A549 (cell line): Measurements from ENCODE around the gene TFCP2L1. TPM values are rescaled to one million over a fixed set of nuclear protein-coding genes. Genes with fewer than 3 reads are reported as not detected.

Experiments
- ATAC-seq, 2 experiments: fragments of 200-7000 bp in 1 of 2; fragments of >200 bp in 1 of 2; cut with Nextera tagmentation in 1 of 2; cut with Tn5 transposase in 1 of 2; 3 replicates each; pipeline versions ENCODE4 v1.8.0 to v1.9.1; 2018 to 2020; ENCODE audit warnings: mild to moderate bottlenecking in 1 of 2, moderate library complexity in 1 of 2
- CTCF ChIA-PET: fragments of 300-600 bp; sonication (Branson Sonifier 250); formaldehyde crosslinking; extraction: SDS; loops from one replicate; lab custom pipeline; 2021; ENCODE audit warnings: antibody characterized with exemption, inconsistent platforms; lab: Yijun Ruan, JAX
- POLR2A ChIA-PET: fragments of 350-600 bp; formaldehyde crosslinking; extraction: SDS; loops from one replicate; lab custom pipeline; 2021; ENCODE audit warnings: antibody characterized with exemption, inconsistent platforms; lab: Yijun Ruan, JAX
- DNase-seq, 2 experiments: peaks; one replicate each; pipeline versions ENCODE4 v3.0.0 to v3.0.0-alpha.2; 2011 to 2016; ENCODE audit warnings: low read depth in 1 of 2, low spot score in 1 of 2
- FAIRE-seq: peaks from 2 replicates; lab custom pipeline; 2011; peaks lifted over from hg19 to GRCh38; lab: Jason Lieb, UNC
- H3K27ac ChIP-seq, 2 experiments: fragments of >200 bp; sonication (Bioruptor Twin); formaldehyde crosslinking; 3 replicates each; pipeline ENCODE4 v1.5.1; 2016 to 2017
- H3K4me1 ChIP-seq: fragments of >200 bp; sonication (Bioruptor Twin); formaldehyde crosslinking; 3 replicates; pipeline ENCODE4 v1.6.1; 2016
- H3K4me2 ChIP-seq: fragments of >200 bp; sonication (Bioruptor Twin); formaldehyde crosslinking; 3 replicates; pipeline ENCODE4 v1.6.1; 2016
- H3K4me3 ChIP-seq: fragments of >200 bp; sonication (Bioruptor Twin); formaldehyde crosslinking; 3 replicates; pipeline ENCODE4 v1.5.1; 2016
- H3K9me3 ChIP-seq: fragments of >200 bp; sonication (Bioruptor Twin); formaldehyde crosslinking; 3 replicates; pipeline ENCODE4 v1.6.1; 2016
- ATOH8 ChIP-seq: fragments of 250-450 bp; sonication (Bioruptor Pico); IDR thresholded peaks from 2 replicates; pipeline ENCODE4 v1.5.0; 2020; ENCODE audit warnings: low read depth, mild to moderate bottlenecking, moderate library complexity
- CBX2 ChIP-seq: fragments of 200-600 bp; sonication (generic); IDR thresholded peaks from 2 replicates; pipeline ENCODE4 v1.6.1; 2016; ENCODE audit warnings: low read depth, mild to moderate bottlenecking, borderline replicate concordance
- CHD4 ChIP-seq: fragments of 200-600 bp; sonication (generic); IDR thresholded peaks from 2 replicates; pipeline ENCODE4 v1.6.1; 2016; ENCODE audit warnings: antibody characterized with exemption, mild to moderate bottlenecking, borderline replicate concordance
- E2F6 ChIP-seq: IDR thresholded peaks from 2 replicates; pipeline ENCODE4 v1.6.1; 2012; ENCODE audit warnings: low read depth, borderline replicate concordance
- EHF ChIP-seq: fragments of 250-450 bp; sonication (Bioruptor Pico); IDR thresholded peaks from 2 replicates; pipeline ENCODE4 v1.5.0; 2020; ENCODE audit warnings: mild to moderate bottlenecking
- ELK1 ChIP-seq: fragments of 150-350 bp; IDR thresholded peaks from 2 replicates; pipeline ENCODE4 v1.6.1; 2014; ENCODE audit warnings: low read depth, mild to moderate bottlenecking, low read length
- EP300 ChIP-seq, 2 experiments: fragments of >200 bp; sonication (Bioruptor Twin); formaldehyde crosslinking; IDR thresholded peaks; 2 replicates in 1 of 2; 3 replicates in 1 of 2; pipeline ENCODE4 v1.6.1; 2016 to 2017
- ESRRA ChIP-seq: fragments of 150-350 bp; IDR thresholded peaks from 2 replicates; pipeline ENCODE4 v1.6.1; 2014; ENCODE audit warnings: mild to moderate bottlenecking, low read length, borderline replicate concordance
- FOSL2 ChIP-seq, 2 experiments: fragments of 450-650 bp in 1 of 2; fragments of >200 bp in 1 of 2; sonication (Bioruptor Twin) in 1 of 2; formaldehyde crosslinking; IDR thresholded peaks; 2 replicates each; pipeline versions ENCODE4 v1.5.0 to v1.6.1; 2016 to 2020; ENCODE audit warnings: mild to moderate bottlenecking in 1 of 2, moderate library complexity in 1 of 2
- FOXS1 ChIP-seq: fragments of 250-450 bp; sonication (Bioruptor Pico); IDR thresholded peaks from 2 replicates; pipeline ENCODE4 v1.5.0; 2020; ENCODE audit warnings: mild to moderate bottlenecking, moderate library complexity
- HOXB13 ChIP-seq: fragments of 250-450 bp; sonication (Bioruptor Pico); IDR thresholded peaks from 2 replicates; pipeline ENCODE4 v1.5.0; 2020; ENCODE audit warnings: low read depth, mild to moderate bottlenecking, moderate library complexity
- NPAS2 ChIP-seq: fragments of 250-450 bp; sonication (Bioruptor Pico); IDR thresholded peaks from 2 replicates; pipeline ENCODE4 v1.8.0; 2022; ENCODE audit warnings: mild to moderate bottlenecking, moderate library complexity, borderline replicate concordance
- NR3C1 ChIP-seq: fragments of >200 bp; sonication (Bioruptor Twin); formaldehyde crosslinking; IDR thresholded peaks from 3 replicates; pipeline ENCODE4 v1.6.1; 2017
- RAD21 ChIP-seq, 2 experiments: fragments of >200 bp in 1 of 2; sonication (Bioruptor Twin) in 1 of 2; formaldehyde crosslinking in 1 of 2; IDR thresholded peaks in 1 of 2; conservative IDR thresholded peaks in 1 of 2; 2 replicates in 1 of 2; 3 replicates in 1 of 2; pipeline ENCODE4 v1.6.1; 2012 to 2018; ENCODE audit warnings: inconsistent platforms in 1 of 2
- RCOR1 ChIP-seq: fragments of 150-350 bp; IDR thresholded peaks from 2 replicates; pipeline ENCODE4 v1.6.1; 2014; ENCODE audit warnings: antibody characterized with exemption, low read length, low read depth
- REST ChIP-seq: fragments of 200-600 bp; sonication (generic); IDR thresholded peaks from 2 replicates; pipeline ENCODE4 v1.6.1; 2016; ENCODE audit warnings: antibody characterized with exemption, mild to moderate bottlenecking, moderate library complexity
- SMC3 ChIP-seq: fragments of >200 bp; sonication (Bioruptor Twin); formaldehyde crosslinking; IDR thresholded peaks from 3 replicates; pipeline ENCODE4 v1.6.1; 2018; ENCODE audit warnings: inconsistent platforms
- TP53 ChIP-seq: fragments of 250-450 bp; sonication (Bioruptor Pico); IDR thresholded peaks from 2 replicates; pipeline ENCODE4 v1.5.0; 2021; ENCODE audit warnings: mild to moderate bottlenecking, moderate library complexity
- USF2 ChIP-seq: fragments of 450-650 bp; IDR thresholded peaks from 2 replicates; pipeline ENCODE4 v1.6.1; 2014; ENCODE audit warnings: antibody characterized with exemption
- ZNF302 ChIP-seq: fragments of 250-450 bp; sonication (Bioruptor Pico); IDR thresholded peaks from 2 replicates; pipeline ENCODE4 v1.9.0; 2021; ENCODE audit warnings: inconsistent platforms, mild to moderate bottlenecking, moderate library complexity
- WGBS: methylation state at CpG from one replicate; pipeline ENCODE4 v1.1.6; 2017; ENCODE audit errors: missing lambda C conversion rate; 5-methylcytosine and 5-hydroxymethylcytosine counted together
- polyA plus RNA-seq, 4 experiments: library from polyadenylated mRNA; depleted of rRNA in 3 of 4; stranded (reverse); fragments of >200 nt; fragmentation: RNase III in 1 of 4; extraction: RNeasy Plus Mini Kit Qiagen cat#74134 plus additional on column Dnase treatment in 1 of 4; gene quantifications; 2 replicates in 3 of 4; 3 replicates in 1 of 4; pipeline ENCODE4 v1.2.3, GENCODE V29; 2011 to 2017

The TFCP2L1 gene
- polyA plus RNA-seq, 2 of the 4 experiments (the other 2 are of a cell fraction): 1.3 to 3.1 TPM

- TF ChIP-seq HOXB13 (CRISPR knock-in tag) (no peak), NPAS2 (CRISPR knock-in tag) (no peak), ATOH8 (CRISPR knock-in tag) (no peak), EP300 (IDR thresholded peaks at IDR 0.05) (no peak), RCOR1 (no peak), FOXS1 (CRISPR knock-in tag) (no peak), REST (no peak), SMC3 (no peak), CHD4 (no peak), E2F6 (no peak), NR3C1 (no peak), ZNF302 (CRISPR knock-in tag) (no peak), USF2 (no peak), CBX2 (no peak), FOSL2 (IDR thresholded peaks at IDR 0.05) (no peak), FOSL2 (CRISPR knock-in tag; IDR thresholded peaks at IDR 0.05) (no peak), ESRRA (no peak), RAD21 (conservative IDR thresholded peaks at IDR 0.05 in 1 of 2, IDR thresholded peaks at IDR 0.05 in 1 of 2) (no peak)
- H3K4me2 ChIP-seq: no peak overlapping the region
- no peak overlapping the region for H3K4me3 ChIP-seq
- H3K4me1 ChIP-seq: no peaks in the 10 kb centered on the region; the same call in 2 of the 3 replicates
- peaks cover 15% of the 10 kb centered on the region for H3K9me3 ChIP-seq
- no peak overlapping the region for H3K27ac ChIP-seq
- DNase-seq: no peak
- CTCF ChIA-PET: no interaction called here
- FAIRE-seq: no peak
- 64% methylated on average over 7 of the region's 7 CpGs for WGBS
- no peak for ATAC-seq
- POLR2A ChIA-PET: no interaction called here
These were observed 113.3 kb downstream of the TFCP2L1 start for GRCh38 chr2:121171625-121172119.

- FAIRE-seq: no peak
- TF ChIP-seq ELK1 (no peak), TP53 (CRISPR knock-in tag) (no peak), EHF (CRISPR knock-in tag) (no peak), ESRRA (no peak)
- POLR2A ChIA-PET: no interaction called here
- no peak overlapping the region for H3K4me3 ChIP-seq
- no peak for DNase-seq
- H3K27ac ChIP-seq: no peak overlapping the region
- H3K4me2 ChIP-seq: no peak overlapping the region
- 12% methylated on average over 1 of the region's 1 CpG for WGBS
- CTCF ChIA-PET: interaction anchor here (1.3 kb wide), 1 partner anchor 16 kb away, joined by 4 read pairs; no protein-coding TSS in a partner anchor
- H3K9me3 ChIP-seq: peaks cover 15% of the 10 kb centered on the region
- H3K4me1 ChIP-seq: no peaks in the 10 kb centered on the region; the same call in 2 of the 3 replicates
- ATAC-seq: no peak
These were observed 114.4 kb downstream of the TFCP2L1 start for GRCh38 chr2:121170577-121170976.
